ENCODE data around the gene CDH22. TPM values are rescaled to one million over a fixed set of nuclear protein-coding genes. Genes with fewer than 3 reads are reported as not detected.

Gene CDH22
- total and polyA plus RNA-seq, 4 experiments from 2014 or later = not detected

- Mint-ChIP-seq H3K27me3 (peaks cover 28 to 58% of the 10 kb centered on the region in 2 donors), H3K4me3 (peak overlapping the region in 1 of 8 donors; percentile 3), H3K27ac (no peak overlapping the region), H3K36me3 (no peaks in the 10 kb centered on the region), H3K9me3 (peaks cover 0 to 2% (median 0%) of the 10 kb centered on the region in 8 donors), H3K4me1 (no peaks in the 10 kb centered on the region)
- no peak overlapping the region for H3K27ac ChIP-seq (ENCODE audit: low read depth, low read length)
- H3K36me3 ChIP-seq (ENCODE audit: insufficient read depth, low read length) = no peaks in the 10 kb centered on the region
- ChIA-PET CTCF (ENCODE audit: partially characterized antibody) (interaction anchor here (0.9 to 1.2 kb wide), 2 partner anchors 10 to 11 kb away, joined by 3 to 4 read pairs; no protein-coding TSS in a partner anchor), POLR2A (ENCODE audit: partially characterized antibody) (no interaction called here)
- no peaks in the 10 kb centered on the region for H3K27me3 ChIP-seq (ENCODE audit: insufficient read depth, low read length)
- H3K4me1 ChIP-seq (ENCODE audit: insufficient read depth, low read length) = no peaks in the 10 kb centered on the region
- intact Hi-C loops (cut with micrococcal nuclease) = no loop called here
- H3K4me3 ChIP-seq (ENCODE audit: low read length in 2 of 2) = no peak overlapping the region
- no peaks in the 10 kb centered on the region for H3K9me3 ChIP-seq (ENCODE audit: control insufficient read depth in 1 of 2, low read length in 2 of 2)
- no peak for DNase-seq
These were observed 168.9 kb downstream of the CDH22 start for GRCh38 chr20:46139266-46139889.

DNA sequence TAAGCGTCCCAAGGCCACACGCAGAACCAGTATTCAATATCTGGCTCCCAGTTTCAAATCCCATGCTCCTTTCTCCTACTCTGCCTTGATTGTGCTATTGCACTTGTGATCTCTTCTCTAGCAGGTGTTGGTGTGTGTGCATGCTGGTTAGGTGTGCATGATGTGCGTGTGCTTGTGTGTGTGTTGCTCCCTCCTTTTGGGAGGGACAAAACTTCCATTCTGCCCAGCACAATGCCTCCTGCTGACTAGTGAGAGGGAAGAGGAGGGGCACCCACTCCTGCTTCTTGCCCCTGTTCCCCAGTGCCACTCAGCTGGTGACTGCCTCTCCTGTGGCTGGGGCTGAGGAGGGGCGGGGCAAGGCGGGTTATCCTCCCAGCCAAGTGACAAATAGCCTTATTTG is 170.5 kb downstream of the CDH22 start:
- H3K9me3 ChIP-seq (ENCODE audit: control insufficient read depth in 1 of 2, low read length in 2 of 2) = no peaks in the 10 kb centered on the region
- Mint-ChIP-seq H3K27ac (no peak overlapping the region), H3K36me3 (no peaks in the 10 kb centered on the region), H3K27me3 (peaks cover 20 to 60% of the 10 kb centered on the region in 2 donors), H3K4me3 (no peak overlapping the region), H3K4me1 (peaks cover 0 to 2% (median under 1%) of the 10 kb centered on the region in 4 donors), H3K9me3 (peaks cover 0 to 2% (median 0%) of the 10 kb centered on the region in 8 donors)
- H3K4me3 ChIP-seq (ENCODE audit: low read length in 2 of 2) = no peak overlapping the region
- ChIA-PET CTCF (ENCODE audit: partially characterized antibody) (no interaction called here), POLR2A (ENCODE audit: partially characterized antibody) (no interaction called here)
- H3K27me3 ChIP-seq (ENCODE audit: insufficient read depth, low read length) = no peaks in the 10 kb centered on the region
- intact Hi-C loops (cut with micrococcal nuclease) = no loop called here
- no peak overlapping the region for H3K27ac ChIP-seq (ENCODE audit: low read depth, low read length)
- no peak for DNase-seq
- H3K4me1 ChIP-seq (ENCODE audit: insufficient read depth, low read length) = no peaks in the 10 kb centered on the region
- no peaks in the 10 kb centered on the region for H3K36me3 ChIP-seq (ENCODE audit: insufficient read depth, low read length)

DNA sequence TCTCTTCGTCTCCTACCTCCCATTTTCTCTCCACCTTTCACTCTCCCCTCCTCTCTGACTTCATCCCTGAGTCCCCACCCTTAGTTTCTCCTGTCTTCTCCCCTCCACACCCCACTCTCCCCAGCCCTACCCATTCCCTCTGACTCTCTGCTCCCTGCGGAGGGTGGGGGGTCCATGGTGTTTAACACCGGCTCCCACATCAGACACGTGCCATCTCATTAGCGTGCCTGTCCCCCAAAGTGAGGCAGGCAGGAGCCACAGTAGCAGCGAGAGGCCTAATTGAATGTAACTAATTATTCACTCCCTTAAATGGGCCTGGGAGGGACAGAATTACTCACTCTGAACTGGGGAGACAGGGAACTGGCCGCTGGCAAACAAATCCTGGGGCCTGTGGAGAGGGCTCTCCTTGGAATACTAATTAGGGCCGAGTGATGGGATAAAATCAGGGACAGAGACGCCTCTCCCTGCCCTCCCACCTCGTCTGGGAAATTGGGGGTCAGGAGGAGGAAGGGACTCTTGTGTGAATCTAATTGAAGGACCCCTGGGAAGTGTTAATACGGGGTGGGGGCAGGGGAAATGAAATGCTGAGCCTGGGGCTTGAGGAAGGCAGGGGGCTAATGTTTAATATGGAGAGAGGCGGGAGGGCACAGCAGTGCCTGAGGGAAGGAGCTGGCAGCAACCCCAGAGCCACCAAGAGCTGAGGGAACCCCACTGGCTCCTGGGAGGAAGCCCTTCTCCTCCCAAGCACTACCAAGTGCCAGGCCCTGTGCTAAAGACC is 172.3 kb downstream of the CDH22 start:
- DNase-seq = no peak
- Mint-ChIP-seq H3K4me3 (no peak overlapping the region), H3K27me3 (peaks cover 22 to 58% of the 10 kb centered on the region in 2 donors), H3K27ac (no peak overlapping the region), H3K9me3 (peaks cover 0 to 3% (median 0%) of the 10 kb centered on the region in 8 donors), H3K36me3 (no peaks in the 10 kb centered on the region), H3K4me1 (peaks cover 0 to 9% (median 3%) of the 10 kb centered on the region in 4 donors)
- Histone ChIP-seq H3K9me3 (ENCODE audit: control insufficient read depth in 1 of 2, low read length in 2 of 2) (no peaks in the 10 kb centered on the region), H3K36me3 (ENCODE audit: insufficient read depth, low read length) (no peaks in the 10 kb centered on the region), H3K4me3 (ENCODE audit: low read length in 2 of 2) (no peak overlapping the region), H3K4me1 (ENCODE audit: insufficient read depth, low read length) (no peaks in the 10 kb centered on the region), H3K27ac (ENCODE audit: low read depth, low read length) (no peak overlapping the region), H3K27me3 (ENCODE audit: insufficient read depth, low read length) (no peaks in the 10 kb centered on the region)
- ChIA-PET CTCF (ENCODE audit: partially characterized antibody) (no interaction called here), POLR2A (ENCODE audit: partially characterized antibody) (no interaction called here)
- intact Hi-C loops (cut with micrococcal nuclease) = no loop called here

- CTCF ChIA-PET (ENCODE audit: partially characterized antibody) = interaction anchor here (0.7 to 1.6 kb wide), 3 partner anchors 91 to 304 kb away, joined by 3 to 6 read pairs (median 3); no protein-coding TSS in a partner anchor
- peaks cover 14 to 51% of the 10 kb centered on the region in 2 donors for H3K27me3 Mint-ChIP-seq
- H3K36me3 Mint-ChIP-seq = no peaks in the 10 kb centered on the region
- no peaks in the 10 kb centered on the region for H3K4me1 ChIP-seq (ENCODE audit: insufficient read depth, low read length)
- no peaks in the 10 kb centered on the region for H3K27me3 ChIP-seq (ENCODE audit: insufficient read depth, low read length)
- no peak overlapping the region for H3K4me3 ChIP-seq (ENCODE audit: low read length in 2 of 2)
- no peaks in the 10 kb centered on the region for H3K9me3 ChIP-seq (ENCODE audit: control insufficient read depth in 1 of 2, low read length in 2 of 2)
- H3K27ac ChIP-seq (ENCODE audit: low read depth, low read length) = no peak overlapping the region
- H3K4me1 Mint-ChIP-seq = peaks cover 0 to 9% (median 3%) of the 10 kb centered on the region in 4 donors
- peaks cover 0 to 3% (median 0%) of the 10 kb centered on the region in 8 donors for H3K9me3 Mint-ChIP-seq
- intact Hi-C loops (cut with micrococcal nuclease) = no loop called here
- H3K27ac Mint-ChIP-seq = peak overlapping the region in 1 of 7 donors; percentile 16
- POLR2A ChIA-PET (ENCODE audit: partially characterized antibody) = no interaction called here
- H3K4me3 Mint-ChIP-seq = no peak overlapping the region
- DNase-seq = no peak
- no peaks in the 10 kb centered on the region for H3K36me3 ChIP-seq (ENCODE audit: insufficient read depth, low read length)
These were observed 173.6 kb downstream of the CDH22 start for GRCh38 chr20:46134716-46135115.

DNA sequence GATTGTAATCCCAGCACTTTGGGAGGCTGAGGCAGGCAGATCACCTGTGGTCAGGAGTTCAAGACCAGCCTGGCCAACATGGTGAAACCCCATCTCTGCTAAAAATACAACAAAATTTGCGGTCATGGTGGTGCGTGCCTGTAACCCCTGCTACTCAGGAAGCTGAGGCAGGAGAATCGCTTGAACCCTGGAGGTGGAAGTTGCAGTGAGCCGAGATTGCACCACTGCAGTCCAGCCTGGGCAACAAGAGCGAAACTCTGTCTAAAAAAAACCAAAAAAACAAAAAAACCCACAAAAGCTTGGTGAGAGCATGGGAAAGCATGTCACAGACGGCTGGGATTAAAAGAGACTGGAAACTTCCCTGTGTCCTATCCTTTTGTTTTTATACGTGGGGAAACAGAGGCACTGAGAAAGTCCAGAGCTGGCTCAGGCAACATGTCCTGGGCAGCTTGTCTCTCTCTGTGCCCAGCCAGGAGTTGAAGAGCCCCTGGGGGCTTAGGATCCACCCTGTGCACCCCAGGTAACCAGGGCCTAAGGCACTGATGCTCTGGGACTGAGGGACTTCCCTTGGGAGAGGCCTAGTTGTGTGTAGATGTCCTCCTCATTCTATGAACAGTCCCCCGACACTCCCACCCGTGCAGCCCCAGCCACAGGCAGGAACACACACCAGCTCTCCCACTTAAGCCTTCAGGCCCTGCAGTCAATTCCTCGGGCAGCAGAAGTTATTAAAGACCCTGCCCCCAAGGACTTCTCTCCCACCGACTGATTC is 174.2 kb downstream of the CDH22 start:
- no peaks in the 10 kb centered on the region for H3K36me3 ChIP-seq (ENCODE audit: insufficient read depth, low read length)
- Mint-ChIP-seq H3K36me3 (no peaks in the 10 kb centered on the region), H3K27me3 (peaks cover 17 to 50% of the 10 kb centered on the region in 2 donors), H3K4me1 (peaks cover 0 to 9% (median 3%) of the 10 kb centered on the region in 4 donors), H3K27ac (no peak overlapping the region), H3K4me3 (no peak overlapping the region), H3K9me3 (peaks cover 0 to 3% (median 0%) of the 10 kb centered on the region in 8 donors)
- intact Hi-C loops (cut with micrococcal nuclease) = no loop called here
- H3K9me3 ChIP-seq (ENCODE audit: control insufficient read depth in 1 of 2, low read length in 2 of 2) = no peaks in the 10 kb centered on the region
- no peaks in the 10 kb centered on the region for H3K27me3 ChIP-seq (ENCODE audit: insufficient read depth, low read length)
- ChIA-PET POLR2A (ENCODE audit: partially characterized antibody) (no interaction called here), CTCF (ENCODE audit: partially characterized antibody) (interaction anchor here (0.7 to 1.6 kb wide), 4 partner anchors 91 to 545 kb away, joined by 3 to 6 read pairs (median 4); no protein-coding TSS in a partner anchor)
- DNase-seq = no peak
- H3K4me3 ChIP-seq (ENCODE audit: low read length in 2 of 2) = no peak overlapping the region
- no peaks in the 10 kb centered on the region for H3K4me1 ChIP-seq (ENCODE audit: insufficient read depth, low read length)
- no peak overlapping the region for H3K27ac ChIP-seq (ENCODE audit: low read depth, low read length)

DNA sequence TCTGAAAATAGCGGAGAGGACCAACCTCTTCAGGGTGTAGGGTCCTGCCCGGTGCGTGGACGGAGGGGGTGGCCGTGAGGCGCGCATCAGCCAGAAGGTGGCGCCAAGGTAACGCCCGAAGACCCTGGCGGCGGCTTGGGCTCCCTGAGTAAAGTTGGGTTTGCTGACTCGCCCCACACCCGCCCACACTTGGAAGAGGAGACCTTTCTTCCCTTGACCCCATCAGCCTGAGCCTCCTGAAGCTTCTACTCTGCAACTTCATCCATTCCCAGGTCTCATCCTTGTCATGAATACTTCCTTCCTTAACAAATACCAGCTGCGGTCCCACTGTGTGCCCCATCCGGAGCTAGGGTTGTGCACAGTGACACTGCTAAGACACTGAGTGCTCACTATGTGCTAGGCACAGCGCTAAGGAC is 175.6 kb downstream of the CDH22 start:
- Histone ChIP-seq H3K9me3 (ENCODE audit: control insufficient read depth in 1 of 2, low read length in 2 of 2) (no peaks in the 10 kb centered on the region), H3K4me1 (ENCODE audit: insufficient read depth, low read length) (no peaks in the 10 kb centered on the region), H3K27me3 (ENCODE audit: insufficient read depth, low read length) (no peaks in the 10 kb centered on the region), H3K27ac (ENCODE audit: low read depth, low read length) (no peak overlapping the region), H3K36me3 (ENCODE audit: insufficient read depth, low read length) (no peaks in the 10 kb centered on the region), H3K4me3 (ENCODE audit: low read length in 2 of 2) (no peak overlapping the region)
- Mint-ChIP-seq H3K4me1 (peaks cover 0 to 9% (median 3%) of the 10 kb centered on the region in 4 donors), H3K27me3 (peaks cover 24 to 42% of the 10 kb centered on the region in 2 donors), H3K27ac (peak overlapping the region in 1 of 7 donors; percentile 53), H3K4me3 (peak overlapping the region in 1 of 8 donors; percentile 38), H3K36me3 (no peaks in the 10 kb centered on the region), H3K9me3 (peaks cover 0 to 3% (median 0%) of the 10 kb centered on the region in 8 donors)
- DNase-seq = peak in 4 of 5 donors; percentile 39 to 49 (median 42)
- CTCF ChIA-PET (ENCODE audit: partially characterized antibody) = interaction anchor here (0.6 to 2.9 kb wide), 13 partner anchors 9 to 550 kb away, joined by 3 to 9 read pairs (median 3); partner anchors contain the start of gene ELMO2
- POLR2A ChIA-PET (ENCODE audit: partially characterized antibody) = interaction anchor here (1.3 kb wide), 1 partner anchor 216 kb away, joined by 3 read pairs; no protein-coding TSS in a partner anchor
- intact Hi-C loops (cut with micrococcal nuclease) = loop anchor here (1.0 kb wide), 1 partner anchor 42 kb away; no protein-coding TSS in a partner anchor
